Measurements from ENCODE around the gene FAS. TPM values are rescaled to one million over a fixed set of nuclear protein-coding genes. Genes with fewer than 3 reads are reported as not detected.
A peak's percentile ranks its signal among the peaks of the same experiment; 100 is the strongest.

Gene FAS
- polyA plus RNA-seq (2013, experiment 1 of 4): 14.4 TPM
- 10.4 TPM for polyA plus RNA-seq (2013, experiment 2 of 4)
- 12.0 TPM for polyA plus RNA-seq (2013, experiment 3 of 4)
- 11.0 TPM for polyA plus RNA-seq (2013, experiment 4 of 4)

DNA sequence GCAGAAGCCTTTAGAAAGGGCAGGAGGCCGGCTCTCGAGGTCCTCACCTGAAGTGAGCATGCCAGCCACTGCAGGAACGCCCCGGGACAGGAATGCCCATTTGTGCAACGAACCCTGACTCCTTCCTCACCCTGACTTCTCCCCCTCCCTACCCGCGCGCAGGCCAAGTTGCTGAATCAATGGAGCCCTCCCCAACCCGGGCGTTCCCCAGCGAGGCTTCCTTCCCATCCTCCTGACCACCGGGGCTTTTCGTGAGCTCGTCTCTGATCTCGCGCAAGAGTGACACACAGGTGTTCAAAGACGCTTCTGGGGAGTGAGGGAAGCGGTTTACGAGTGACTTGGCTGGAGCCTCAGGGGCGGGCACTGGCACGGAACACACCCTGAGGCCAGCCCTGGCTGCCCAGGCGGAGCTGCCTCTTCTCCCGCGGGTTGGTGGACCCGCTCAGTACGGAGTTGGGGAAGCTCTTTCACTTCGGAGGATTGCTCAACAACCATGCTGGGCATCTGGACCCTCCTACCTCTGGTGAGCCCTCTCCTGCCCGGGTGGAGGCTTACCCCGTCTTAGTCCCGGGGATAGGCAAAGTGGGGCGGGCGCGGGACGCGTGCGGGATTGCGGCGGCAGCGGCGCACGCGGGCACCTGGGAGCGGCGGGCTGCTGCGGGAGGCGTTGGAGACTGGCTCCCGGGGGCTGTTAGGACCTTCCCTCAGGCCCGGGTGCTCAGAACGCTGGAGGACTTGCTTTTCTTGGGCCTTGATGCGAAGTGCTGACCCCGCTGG, at the start of gene FAS:
FAS (plus strand) TSS at position 415 of the 777 bp plus-strand sequence; CDS start at position 494, 79 bp downstream.
- peak within 1 kb of the TSS; percentile 85 for H3K27ac ChIP-seq (ENCODE audit: insufficient read depth, low read depth, low read length, poor library complexity, severe bottlenecking)
- no peaks in the 10 kb centered on the region for H3K36me3 ChIP-seq (ENCODE audit: control insufficient read depth, insufficient read depth, low read length)
- peaks cover 2% of the 10 kb centered on the region for H3K4me1 ChIP-seq (ENCODE audit: control insufficient read depth, insufficient read depth, low read length)
- H3K9me3 ChIP-seq (ENCODE audit: control insufficient read depth, low read length): no peaks in the 10 kb centered on the region
- peak within 1 kb of the TSS; percentile 87 for H3K4me3 ChIP-seq (ENCODE audit: insufficient read depth, low read depth, low read length)
- H3K27me3 ChIP-seq (ENCODE audit: control insufficient read depth, insufficient read depth, low read length, poor library complexity, severe bottlenecking): peaks cover 4% of the 10 kb centered on the region
- WGBS, 2 experiments: 1% methylated on average over 51 of the region's 51 CpGs

DNA sequence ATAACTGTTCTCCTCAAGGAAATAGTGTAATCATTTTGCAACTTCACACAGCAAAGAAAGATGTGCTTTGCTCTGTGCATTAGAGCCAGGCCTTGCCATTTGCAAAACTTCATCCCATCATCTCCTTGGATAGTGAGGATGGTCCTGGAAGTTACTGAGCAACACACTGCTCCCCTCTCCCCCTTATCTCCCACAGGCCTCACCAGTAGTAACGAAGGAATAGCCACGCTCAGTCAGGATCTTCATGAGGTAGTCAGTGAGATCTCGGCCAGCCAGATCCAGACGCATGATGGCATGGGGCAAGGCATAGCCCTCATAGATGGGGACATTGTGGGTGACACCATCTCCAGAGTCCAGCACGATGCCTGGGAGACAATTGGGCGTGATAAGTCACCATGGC, 49.6 kb upstream of the FAS start:
- Histone ChIP-seq H3K27ac (ENCODE audit: insufficient read depth, low read depth, low read length, poor library complexity, severe bottlenecking) (no peak overlapping the region), H3K4me3 (ENCODE audit: insufficient read depth, low read depth, low read length) (no peak overlapping the region), H3K27me3 (ENCODE audit: control insufficient read depth, insufficient read depth, low read length, poor library complexity, severe bottlenecking) (no peaks in the 10 kb centered on the region), H3K9me3 (ENCODE audit: control insufficient read depth, low read length) (no peaks in the 10 kb centered on the region), H3K4me1 (ENCODE audit: control insufficient read depth, insufficient read depth, low read length) (no peaks in the 10 kb centered on the region), H3K36me3 (ENCODE audit: control insufficient read depth, insufficient read depth, low read length) (no peaks in the 10 kb centered on the region)
- 84 to 88% methylated on average over 6 of the region's 6 CpGs for WGBS, 2 experiments

DNA sequence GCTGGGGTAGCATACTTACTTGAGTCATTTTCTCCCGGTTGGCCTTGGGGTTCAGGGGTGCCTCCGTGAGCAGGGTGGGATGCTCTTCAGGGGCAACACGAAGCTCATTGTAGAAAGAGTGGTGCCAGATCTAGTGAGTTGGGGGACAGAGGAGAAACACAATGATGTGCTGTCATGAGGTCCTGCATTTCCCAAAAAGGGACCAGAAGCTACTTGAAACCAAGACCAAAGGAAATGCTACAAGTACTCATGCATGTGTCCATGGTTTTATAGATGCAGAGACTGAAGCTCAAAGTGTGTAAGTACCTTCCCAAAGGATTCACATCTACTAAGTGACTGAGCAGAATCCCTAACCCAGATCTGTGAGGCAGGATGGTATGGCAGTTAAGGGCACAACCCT, 46.8 kb upstream of the FAS start:
- Histone ChIP-seq H3K27ac (ENCODE audit: insufficient read depth, low read depth, low read length, poor library complexity, severe bottlenecking) (no peak overlapping the region), H3K4me3 (ENCODE audit: insufficient read depth, low read depth, low read length) (no peak overlapping the region), H3K27me3 (ENCODE audit: control insufficient read depth, insufficient read depth, low read length, poor library complexity, severe bottlenecking) (no peaks in the 10 kb centered on the region), H3K36me3 (ENCODE audit: control insufficient read depth, insufficient read depth, low read length) (no peaks in the 10 kb centered on the region), H3K4me1 (ENCODE audit: control insufficient read depth, insufficient read depth, low read length) (no peaks in the 10 kb centered on the region), H3K9me3 (ENCODE audit: control insufficient read depth, low read length) (no peaks in the 10 kb centered on the region)
- 94 to 98% methylated on average over 3 of the region's 3 CpGs for WGBS, 2 experiments

DNA sequence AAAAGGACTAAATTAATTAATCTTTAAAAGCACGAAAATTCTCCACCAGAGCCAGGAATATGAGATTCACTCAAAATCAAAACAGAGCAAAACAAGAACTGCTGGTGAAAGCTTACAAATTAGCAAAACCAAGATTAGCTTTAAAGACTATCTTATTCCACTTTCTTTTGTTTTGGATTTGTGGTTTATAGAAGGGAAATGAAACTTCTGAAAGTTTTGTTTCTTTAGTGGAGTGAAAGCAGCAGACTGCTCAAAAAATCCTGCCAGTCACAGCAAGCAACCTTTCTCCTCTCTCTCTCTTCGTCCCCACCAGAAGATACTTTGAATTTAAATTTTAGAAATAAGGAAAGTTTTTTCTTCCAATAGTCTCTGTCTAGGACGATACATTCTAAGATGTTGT, 45.8 kb upstream of the FAS start:
- 85 to 90% methylated on average over 1 to 2 of the region's 3 CpGs for WGBS, 2 experiments

DNA sequence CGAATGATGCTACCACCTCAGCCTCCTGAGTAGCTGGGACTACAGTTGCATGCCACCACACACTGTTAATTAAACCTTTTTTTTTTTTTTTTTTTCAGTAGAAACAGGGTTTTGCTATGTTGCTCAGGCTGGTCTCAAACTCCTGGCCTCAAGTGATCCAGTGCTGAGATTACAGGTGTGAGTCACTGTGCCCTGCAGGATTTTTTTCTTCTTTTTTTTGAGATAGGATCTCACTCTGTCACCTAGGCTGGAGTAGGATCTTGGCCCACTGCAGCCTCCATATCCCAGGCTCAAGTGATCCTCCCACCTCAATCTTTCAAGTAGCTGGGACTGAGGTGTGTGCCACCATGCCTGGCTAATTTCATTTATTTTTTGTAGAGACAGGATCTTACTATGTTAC, 44.4 kb upstream of the FAS start:
- Histone ChIP-seq H3K9me3 (ENCODE audit: control insufficient read depth, low read length) (no peaks in the 10 kb centered on the region), H3K27ac (ENCODE audit: insufficient read depth, low read depth, low read length, poor library complexity, severe bottlenecking) (no peak overlapping the region), H3K4me3 (ENCODE audit: insufficient read depth, low read depth, low read length) (no peak overlapping the region), H3K36me3 (ENCODE audit: control insufficient read depth, insufficient read depth, low read length) (no peaks in the 10 kb centered on the region), H3K27me3 (ENCODE audit: control insufficient read depth, insufficient read depth, low read length, poor library complexity, severe bottlenecking) (no peaks in the 10 kb centered on the region), H3K4me1 (ENCODE audit: control insufficient read depth, insufficient read depth, low read length) (peaks cover 6% of the 10 kb centered on the region)
- WGBS, 2 experiments: 89 to 97% methylated on average over 1 of the region's 1 CpG

More for the DNA sequence above, 45.8 kb upstream of the FAS start:
- Histone ChIP-seq H3K4me3 (ENCODE audit: insufficient read depth, low read depth, low read length) (no peak overlapping the region), H3K4me1 (ENCODE audit: control insufficient read depth, insufficient read depth, low read length) (no peaks in the 10 kb centered on the region), H3K27me3 (ENCODE audit: control insufficient read depth, insufficient read depth, low read length, poor library complexity, severe bottlenecking) (no peaks in the 10 kb centered on the region), H3K36me3 (ENCODE audit: control insufficient read depth, insufficient read depth, low read length) (no peaks in the 10 kb centered on the region), H3K9me3 (ENCODE audit: control insufficient read depth, low read length) (no peaks in the 10 kb centered on the region), H3K27ac (ENCODE audit: insufficient read depth, low read depth, low read length, poor library complexity, severe bottlenecking) (no peak overlapping the region)

DNA sequence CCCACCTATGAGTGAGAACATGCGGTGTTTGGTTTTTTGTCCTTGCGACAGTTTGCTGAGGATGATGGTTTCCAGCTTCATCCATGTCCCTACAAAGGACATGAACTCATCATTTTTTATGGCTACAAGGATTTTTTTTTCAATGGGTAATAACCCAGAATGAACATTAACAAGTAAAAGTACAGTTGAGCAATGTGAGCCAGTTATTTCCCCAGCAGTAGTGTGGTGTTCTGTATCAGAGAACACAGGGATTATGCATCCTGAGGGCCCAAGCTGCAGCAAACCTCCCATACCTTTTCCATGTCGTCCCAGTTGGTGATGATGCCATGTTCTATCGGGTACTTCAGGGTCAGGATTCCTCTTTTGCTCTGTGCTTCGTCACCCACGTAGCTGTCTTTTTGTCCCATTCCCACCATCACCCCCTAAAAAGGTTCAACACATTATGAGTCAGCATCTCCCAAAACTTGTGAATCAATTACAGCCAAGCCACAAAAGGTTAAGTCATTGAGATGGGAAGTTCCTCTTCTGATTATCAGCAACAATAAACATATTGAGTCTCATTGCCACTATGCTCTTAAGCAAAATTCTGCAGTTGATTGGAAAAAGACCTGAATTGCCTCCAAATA, 43.5 kb upstream of the FAS start:
- H3K9me3 ChIP-seq (ENCODE audit: control insufficient read depth, low read length): no peaks in the 10 kb centered on the region
- H3K36me3 ChIP-seq (ENCODE audit: control insufficient read depth, insufficient read depth, low read length): no peaks in the 10 kb centered on the region
- H3K27ac ChIP-seq (ENCODE audit: insufficient read depth, low read depth, low read length, poor library complexity, severe bottlenecking): no peak overlapping the region
- no peak overlapping the region for H3K4me3 ChIP-seq (ENCODE audit: insufficient read depth, low read depth, low read length)
- WGBS, 2 experiments: 90 to 97% methylated on average over 4 of the region's 6 CpGs
- peaks cover 11% of the 10 kb centered on the region for H3K4me1 ChIP-seq (ENCODE audit: control insufficient read depth, insufficient read depth, low read length)
- H3K27me3 ChIP-seq (ENCODE audit: control insufficient read depth, insufficient read depth, low read length, poor library complexity, severe bottlenecking): no peaks in the 10 kb centered on the region

DNA sequence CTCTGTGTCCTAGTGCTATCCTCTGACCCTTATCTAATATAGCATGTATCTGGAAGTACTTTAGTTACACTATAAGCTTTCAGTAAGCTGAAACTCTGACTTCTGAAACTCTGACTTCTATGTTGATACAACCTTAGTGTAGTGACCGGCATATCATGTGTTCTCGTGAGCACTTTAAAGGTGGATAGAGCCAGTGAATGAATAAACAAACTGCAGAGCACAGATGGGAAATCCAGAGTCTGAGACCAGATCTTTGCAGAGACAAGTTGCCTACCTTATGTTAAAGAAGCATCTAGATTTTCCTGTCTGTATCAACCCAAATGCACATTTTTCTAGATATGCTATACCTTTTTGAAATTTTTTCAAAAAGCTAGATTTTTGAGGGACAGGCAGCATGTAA, 41.5 kb upstream of the FAS start:
- Histone ChIP-seq H3K4me1 (ENCODE audit: control insufficient read depth, insufficient read depth, low read length) (peaks cover 14% of the 10 kb centered on the region), H3K36me3 (ENCODE audit: control insufficient read depth, insufficient read depth, low read length) (no peaks in the 10 kb centered on the region), H3K27ac (ENCODE audit: insufficient read depth, low read depth, low read length, poor library complexity, severe bottlenecking) (no peak overlapping the region), H3K9me3 (ENCODE audit: control insufficient read depth, low read length) (no peaks in the 10 kb centered on the region), H3K4me3 (ENCODE audit: insufficient read depth, low read depth, low read length) (no peak overlapping the region), H3K27me3 (ENCODE audit: control insufficient read depth, insufficient read depth, low read length, poor library complexity, severe bottlenecking) (no peaks in the 10 kb centered on the region)
- WGBS, 2 experiments: 93 to 97% methylated on average over 2 of the region's 2 CpGs

DNA sequence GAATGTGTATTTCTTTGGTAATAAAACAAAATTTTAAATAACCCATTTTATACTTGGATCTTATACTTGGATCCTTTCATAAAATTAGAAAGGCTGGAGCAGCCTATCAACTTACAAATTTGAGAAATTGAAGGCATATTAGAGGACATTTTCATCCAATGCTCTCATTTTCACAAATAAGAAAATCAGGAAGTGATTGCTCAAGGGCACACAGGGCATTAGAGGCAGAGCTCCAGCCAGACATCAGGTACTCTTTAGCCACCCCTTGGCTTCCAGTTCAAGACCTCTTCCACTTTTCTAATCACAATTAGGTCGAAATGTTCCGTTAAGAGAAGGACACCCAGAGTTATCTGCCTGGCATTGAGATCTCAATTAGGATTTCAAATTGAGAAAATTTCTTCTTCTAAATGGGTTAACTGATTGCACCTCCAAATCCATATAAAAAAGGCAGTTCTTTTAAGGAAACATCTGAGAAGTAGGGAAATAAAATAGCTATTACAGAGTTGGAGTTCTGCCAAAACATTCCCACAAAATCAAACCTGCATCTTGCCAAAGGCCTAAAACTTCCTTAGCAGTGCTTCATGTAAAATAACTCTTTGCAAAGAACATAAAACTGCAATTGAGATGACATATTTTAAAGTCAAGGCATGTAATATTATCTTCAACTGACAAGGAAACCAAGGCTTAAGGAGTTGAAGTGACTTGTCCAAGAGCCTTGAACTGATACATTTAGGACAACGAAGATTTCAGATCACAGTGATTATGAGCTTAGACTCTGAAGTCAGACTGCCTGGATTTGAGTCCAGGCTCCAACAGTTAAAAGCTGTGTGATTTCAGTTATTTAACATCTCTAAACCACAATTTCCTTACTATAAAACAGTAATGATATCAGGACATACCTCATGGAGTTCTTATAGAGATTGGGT, 40.4 kb upstream of the FAS start:
- Histone ChIP-seq H3K4me1 (ENCODE audit: control insufficient read depth, insufficient read depth, low read length) (peaks cover 14% of the 10 kb centered on the region), H3K27me3 (ENCODE audit: control insufficient read depth, insufficient read depth, low read length, poor library complexity, severe bottlenecking) (no peaks in the 10 kb centered on the region), H3K27ac (ENCODE audit: insufficient read depth, low read depth, low read length, poor library complexity, severe bottlenecking) (no peak overlapping the region), H3K4me3 (ENCODE audit: insufficient read depth, low read depth, low read length) (no peak overlapping the region), H3K36me3 (ENCODE audit: control insufficient read depth, insufficient read depth, low read length) (no peaks in the 10 kb centered on the region), H3K9me3 (ENCODE audit: control insufficient read depth, low read length) (no peaks in the 10 kb centered on the region)
- 88 to 92% methylated on average over 3 of the region's 3 CpGs for WGBS, 2 experiments

DNA sequence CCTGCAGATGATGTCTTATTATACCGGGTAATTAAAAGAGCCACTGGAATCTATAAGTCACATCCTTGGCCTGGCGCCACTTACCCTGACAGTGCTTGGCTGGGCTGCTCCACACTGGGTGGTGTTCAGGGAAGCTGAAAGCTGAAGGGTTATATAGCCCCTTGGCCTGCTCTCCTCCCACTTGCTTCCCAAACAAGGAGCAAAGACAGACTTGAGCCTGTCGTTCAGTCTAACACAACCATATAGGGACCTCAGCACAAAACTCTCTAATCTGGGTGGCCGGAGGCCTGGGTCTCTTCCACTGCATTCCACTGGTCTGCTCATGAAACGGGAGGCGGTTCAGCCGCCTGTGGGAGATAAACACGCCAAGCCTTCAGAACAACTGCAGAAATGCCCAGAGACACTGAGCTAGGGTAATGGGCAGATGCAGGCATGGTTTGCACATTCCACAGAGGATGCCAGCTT, 37.9 kb upstream of the FAS start, which contains the start of gene ACTA2:
ACTA2 (minus strand) TSS at position 127 of the 465 bp plus-strand sequence. CDS start 3,843 bp downstream, outside the sequence.
- H3K9me3 ChIP-seq (ENCODE audit: control insufficient read depth, low read length): no peaks in the 10 kb centered on the region
- H3K4me3 ChIP-seq (ENCODE audit: insufficient read depth, low read depth, low read length): peak within 1 kb of the TSS; percentile 11
- H3K27ac ChIP-seq (ENCODE audit: insufficient read depth, low read depth, low read length, poor library complexity, severe bottlenecking): peak within 1 kb of the TSS; percentile 39
- H3K36me3 ChIP-seq (ENCODE audit: control insufficient read depth, insufficient read depth, low read length): no peaks in the 10 kb centered on the region
- 84% methylated on average over 8 of the region's 8 CpGs for whole genome bisulfite sequencing, 2 experiments
- H3K27me3 ChIP-seq (ENCODE audit: control insufficient read depth, insufficient read depth, low read length, poor library complexity, severe bottlenecking): no peaks in the 10 kb centered on the region
- H3K4me1 ChIP-seq (ENCODE audit: control insufficient read depth, insufficient read depth, low read length): peaks cover 14% of the 10 kb centered on the region
